HK-2 (cell line): ENCODE measurements around the gene ATXN3L.

Experiments
- DNase-seq: peaks from one replicate; pipeline ENCODE4 v3.0.0-alpha.2; 2018; ENCODE audit not compliant: unreplicated experiment

ATXN3L gene

GRCh38 chrX:13319953-13320352, at the start of gene ATXN3L:
TSS of gene ATXN3L (minus strand) at chrX:13320053. CDS start at chrX:13319934, 119 bp downstream.
- DNase-seq = no peak

GRCh38 chrX:13369256-13370030, 49.6 kb upstream of the ATXN3L start:
- DNase-seq = no peak

GRCh38 chrX:13367950-13368349, 48.1 kb upstream of the ATXN3L start:
- DNase-seq = no peak

GRCh38 chrX:13366698-13367097, 46.8 kb upstream of the ATXN3L start:
- DNase-seq = no peak

DNA sequence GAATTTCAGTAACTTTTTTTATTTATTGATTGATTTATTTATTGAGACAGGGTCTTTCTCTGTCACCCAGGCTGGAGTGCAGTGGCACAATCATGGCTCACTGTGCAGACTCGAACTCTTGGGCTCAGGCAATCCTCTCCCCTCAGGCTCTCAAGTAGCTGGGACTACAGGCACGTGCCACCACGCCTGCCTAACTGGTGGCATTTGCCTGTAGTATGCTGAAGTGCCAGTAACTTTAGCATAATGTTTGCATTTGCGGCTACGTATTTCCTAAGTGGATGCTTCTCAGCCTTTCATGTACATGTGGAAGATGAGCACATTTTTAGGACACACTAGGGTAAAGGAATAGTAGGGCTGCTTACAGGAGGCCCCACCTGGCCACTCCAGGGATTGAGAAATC, 45.3 kb upstream of the ATXN3L start:
- no peak for DNase-seq

GRCh38 chrX:13364230-13364857, 44.5 kb upstream of the ATXN3L start:
- no peak for DNase-seq

DNA sequence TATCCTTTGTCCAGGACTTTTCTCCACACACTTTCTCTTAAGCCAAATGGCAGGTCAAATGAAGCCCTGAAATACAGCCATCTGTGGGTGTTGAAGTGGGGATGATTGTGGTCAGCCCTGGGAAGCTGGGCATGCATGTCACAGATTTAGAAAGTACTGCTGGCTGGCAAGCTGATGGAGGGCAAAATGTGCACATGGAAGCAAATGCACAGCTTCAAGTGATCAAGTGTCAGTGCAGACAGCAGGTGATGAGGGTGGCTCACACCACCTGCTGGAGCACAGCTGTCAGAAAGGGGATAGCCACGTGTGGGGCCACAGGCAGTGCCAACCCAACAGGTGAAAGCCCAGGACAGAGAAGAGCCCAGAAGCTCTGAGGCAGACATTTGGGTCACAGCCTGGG, 40.3 kb upstream of the ATXN3L start:
- DNase-seq = no peak

DNA sequence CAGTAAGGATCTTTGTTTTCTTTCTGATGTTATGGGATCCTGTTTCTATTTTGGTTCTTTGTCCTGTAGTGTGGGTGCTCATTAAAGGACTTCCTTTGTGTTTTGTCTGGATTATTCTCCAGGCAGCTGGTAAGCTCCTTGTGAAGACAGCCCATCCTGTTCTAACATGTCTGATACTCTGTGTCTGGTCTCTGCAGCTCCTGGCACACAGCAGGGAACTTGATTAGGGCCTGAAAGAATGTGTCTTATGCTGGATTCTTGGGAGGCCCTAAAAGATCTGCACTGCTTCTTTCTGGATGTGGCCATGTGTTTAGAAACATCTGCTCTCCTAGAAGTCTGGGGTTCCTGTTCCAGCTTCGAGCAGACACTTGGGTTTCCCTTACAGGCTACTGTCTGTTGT, 38.1 kb upstream of the ATXN3L start:
- no peak for DNase-seq

GRCh38 chrX:13346646-13347045, 26.8 kb upstream of the ATXN3L start:
- DNase-seq = no peak

DNA sequence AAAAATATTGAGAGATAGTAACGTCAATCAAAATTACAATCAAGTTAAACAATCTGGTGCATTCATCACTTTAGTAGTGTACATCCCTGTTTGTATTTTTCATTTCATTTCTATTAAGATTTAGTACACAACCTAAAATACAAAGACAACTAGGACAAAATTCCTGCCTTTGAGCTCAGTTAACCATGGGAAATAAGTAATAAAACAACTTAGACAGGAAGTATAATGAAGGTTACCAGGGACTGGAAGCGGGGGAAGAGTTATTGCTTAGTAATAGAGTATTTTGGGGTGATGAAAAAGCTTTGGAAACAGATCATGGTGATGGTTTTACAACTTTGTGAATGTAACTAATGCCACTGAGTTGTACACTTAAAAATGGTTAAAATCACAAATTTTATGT, 25.6 kb upstream of the ATXN3L start:
- DNase-seq = no peak

- no peak for DNase-seq
Measured at GRCh38 chrX:13345037-13345436, 25.2 kb upstream of the ATXN3L start.

GRCh38 chrX:13341491-13342101, 21.7 kb upstream of the ATXN3L start:
- DNase-seq = no peak

GRCh38 chrX:13340182-13340791, 20.4 kb upstream of the ATXN3L start:
- DNase-seq = no peak

- no peak for DNase-seq
Measured at GRCh38 chrX:13339607-13340006, 19.8 kb upstream of the ATXN3L start.

DNA sequence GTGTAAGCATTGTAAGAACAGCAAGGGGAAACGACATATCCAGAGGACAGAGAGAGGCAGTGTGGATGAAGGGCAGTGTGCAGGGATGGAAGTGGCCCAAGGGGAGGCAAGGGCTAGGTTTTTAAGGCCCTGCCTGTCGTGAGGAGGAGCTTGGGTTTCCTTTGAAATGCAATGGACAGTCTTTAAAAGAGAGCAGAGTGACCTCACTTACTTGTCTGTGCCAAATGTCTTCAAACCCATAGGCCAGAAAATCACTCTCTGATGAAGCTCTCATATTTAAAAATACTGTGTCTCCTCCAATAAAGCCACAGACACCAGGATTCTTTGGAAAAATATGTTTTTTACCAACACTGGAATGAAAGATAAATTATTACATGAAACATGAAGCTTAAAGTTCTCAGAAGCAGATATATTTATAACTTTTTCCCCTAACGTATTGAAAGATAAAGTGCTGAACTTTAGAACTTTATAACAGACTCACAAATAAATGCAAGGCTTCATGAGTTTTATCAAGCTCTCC, 19.2 kb upstream of the ATXN3L start:
- no peak for DNase-seq

- DNase-seq = no peak
Measured at GRCh38 chrX:13334491-13334890, 14.6 kb upstream of the ATXN3L start.

- no peak for DNase-seq
Measured at GRCh38 chrX:13330446-13330845, 10.6 kb upstream of the ATXN3L start.

GRCh38 chrX:13327666-13328065, 7.8 kb upstream of the ATXN3L start:
- DNase-seq = no peak

DNA sequence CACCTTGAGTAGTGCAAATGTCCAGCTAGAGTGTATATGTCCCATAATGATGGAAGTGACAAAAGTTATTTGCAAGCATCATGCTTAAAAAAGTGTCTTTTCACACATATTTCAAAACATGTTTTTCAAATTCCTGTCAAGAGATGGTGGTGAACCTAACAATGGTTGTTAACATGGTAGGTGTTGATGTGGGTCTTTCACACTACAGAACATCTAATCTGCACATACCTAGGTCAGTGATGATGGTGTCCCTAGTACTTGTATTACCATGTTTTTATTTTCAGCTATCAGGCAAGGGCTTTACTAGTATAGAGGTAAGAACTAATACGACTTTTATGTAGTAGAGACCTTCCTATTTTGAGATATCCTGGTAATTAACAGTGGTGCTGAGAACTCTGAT, 3.4 kb upstream of the ATXN3L start:
- no peak for DNase-seq

- no peak for DNase-seq
Measured at GRCh38 chrX:13317366-13317765, 2.5 kb downstream of the ATXN3L start.

DNA sequence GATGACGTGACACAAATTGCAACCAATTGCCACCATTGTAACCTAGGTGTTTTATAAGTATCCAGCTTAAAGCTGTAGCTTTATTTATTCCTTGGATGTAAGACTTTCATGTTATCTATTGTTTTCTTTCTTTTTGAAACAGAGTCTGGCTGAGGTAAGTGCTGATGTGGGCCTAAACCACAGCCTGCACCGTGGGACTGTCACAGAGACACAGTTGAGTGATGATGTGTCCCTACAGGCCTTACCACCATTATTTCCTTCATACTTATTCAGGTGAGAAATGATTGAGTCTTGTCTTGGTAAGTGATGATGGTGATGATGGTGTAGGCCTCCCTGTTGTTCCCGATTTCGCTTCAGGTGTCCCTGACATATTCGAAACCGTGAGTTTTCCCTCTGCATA, 8.3 kb downstream of the ATXN3L start:
- no peak for DNase-seq

GRCh38 chrX:13309631-13310030, 10.2 kb downstream of the ATXN3L start:
- no peak for DNase-seq

DNA sequence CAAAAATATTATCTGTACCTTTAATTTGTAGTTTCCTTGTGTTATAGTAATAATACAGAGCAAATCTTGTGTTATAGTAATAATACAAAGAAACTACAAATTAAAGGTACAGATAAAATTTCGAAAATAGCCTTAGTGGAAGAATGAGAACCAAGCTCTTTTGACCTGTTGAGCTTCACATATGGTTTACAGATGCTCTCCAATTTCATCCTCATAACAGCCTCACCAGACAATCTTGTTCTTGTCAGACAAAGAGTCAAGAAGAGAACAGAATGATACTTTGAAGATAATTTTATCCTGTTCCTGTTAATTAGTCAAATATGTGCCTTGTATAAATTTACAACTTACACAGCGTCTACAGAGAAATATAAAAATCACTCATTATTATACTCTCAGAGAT, 12.8 kb downstream of the ATXN3L start:
- DNase-seq = no peak
